ENCODE data around the gene WRNIP1. TPM values are rescaled to one million over a fixed set of nuclear protein-coding genes. Genes with fewer than 3 reads are reported as not detected.
A peak's percentile ranks its signal among the peaks of the same experiment; 100 is the strongest.

Gene WRNIP1
- total and polyA plus RNA-seq, 8 donors = 29.7 to 196 (median 38.5) TPM

DNA sequence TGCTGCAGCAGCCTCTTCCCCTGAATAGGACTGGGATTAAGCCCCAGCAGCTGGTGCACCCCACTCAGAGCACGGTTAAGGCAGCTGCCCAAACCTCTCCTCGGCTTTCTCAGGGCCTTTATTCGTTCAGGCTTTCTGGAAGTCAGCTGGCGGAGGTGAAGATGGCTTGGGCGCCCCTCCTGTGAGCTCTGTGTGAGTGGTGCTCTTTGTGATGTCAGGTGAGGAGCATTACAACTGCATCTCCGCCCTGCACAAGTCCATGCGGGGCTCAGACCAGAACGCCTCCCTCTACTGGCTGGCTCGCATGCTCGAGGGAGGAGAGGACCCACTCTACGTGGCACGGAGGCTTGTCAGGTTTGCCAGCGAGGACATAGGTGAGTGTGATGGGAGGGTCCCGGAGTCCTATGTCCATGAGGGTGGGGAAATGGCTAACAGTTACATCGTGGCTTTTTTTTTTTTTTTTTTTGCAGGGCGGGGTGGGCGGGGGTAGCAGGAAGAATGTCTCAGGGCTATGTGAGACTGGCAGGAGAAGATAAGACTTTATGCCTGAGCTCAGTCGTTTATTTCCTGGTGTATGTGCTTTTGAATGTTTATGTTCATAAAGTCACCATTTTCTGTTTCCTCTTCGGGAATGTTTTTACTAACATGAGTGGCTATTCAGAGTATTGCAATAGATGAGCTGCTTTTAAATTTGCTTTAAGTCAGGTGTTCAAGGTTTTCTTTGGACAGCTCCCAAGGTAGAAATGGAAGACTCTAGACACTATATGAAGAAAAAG lies 18.2 kb downstream of the WRNIP1 start:
- Histone ChIP-seq H3K4me1 (peaks cover 6 to 27% (median 18%) of the 10 kb centered on the region in 4 donors), H3K36me3 (peaks cover 12 to 91% (median 77%) of the 10 kb centered on the region in 4 donors), H3K9me3 (no peaks in the 10 kb centered on the region), H3K27ac (peak overlapping the region in 4 of 5 donors; percentile 34 to 62 (median 60)), H3K27me3 (no peaks in the 10 kb centered on the region), H3K4me3 (no peak overlapping the region)
- WGBS, 5 donors = 24 to 42% (median 32%) methylated on average over 12 to 19 of the region's 19 CpGs
- intact Hi-C loops (cut with DNase I; ENCODE audit: low total_unique reads) = loop anchor here (10.0 kb wide), 1 partner anchor 161 kb away; no protein-coding TSS in a partner anchor
- peak in 1 of 2 donors; percentile 66 for DNase-seq
- TF ChIP-seq EP300 (IDR thresholded peaks at IDR 0.05) (no peak), CTCF (IDR thresholded peaks at IDR 0.05) (no peak), POLR2A (IDR thresholded peaks at IDR 0.05) (no peak), POLR2AphosphoS5 (IDR thresholded peaks at IDR 0.05) (no peak)

GRCh38 chr6:2784061-2784460 lies 18.9 kb downstream of the WRNIP1 start:
- H3K9me3 ChIP-seq = no peaks in the 10 kb centered on the region
- peaks cover 6 to 27% (median 18%) of the 10 kb centered on the region in 4 donors for H3K4me1 ChIP-seq
- WGBS, 5 donors = 80 to 88% (median 86%) methylated on average over 5 of the region's 5 CpGs
- intact Hi-C loops (cut with DNase I; ENCODE audit: low total_unique reads) = loop anchor here (10.0 kb wide), 1 partner anchor 161 kb away; no protein-coding TSS in a partner anchor
- DNase-seq = no peak
- H3K4me3 ChIP-seq = no peak overlapping the region
- H3K27me3 ChIP-seq = no peaks in the 10 kb centered on the region
- TF ChIP-seq EP300 (IDR thresholded peaks at IDR 0.05) (no peak), CTCF (IDR thresholded peaks at IDR 0.05) (no peak), POLR2AphosphoS5 (IDR thresholded peaks at IDR 0.05) (no peak), POLR2A (IDR thresholded peaks at IDR 0.05) (no peak)
- peak overlapping the region in 3 of 5 donors; percentile 34 to 62 (median 62) for H3K27ac ChIP-seq
- peaks cover 12 to 84% (median 73%) of the 10 kb centered on the region in 4 donors for H3K36me3 ChIP-seq

DNA sequence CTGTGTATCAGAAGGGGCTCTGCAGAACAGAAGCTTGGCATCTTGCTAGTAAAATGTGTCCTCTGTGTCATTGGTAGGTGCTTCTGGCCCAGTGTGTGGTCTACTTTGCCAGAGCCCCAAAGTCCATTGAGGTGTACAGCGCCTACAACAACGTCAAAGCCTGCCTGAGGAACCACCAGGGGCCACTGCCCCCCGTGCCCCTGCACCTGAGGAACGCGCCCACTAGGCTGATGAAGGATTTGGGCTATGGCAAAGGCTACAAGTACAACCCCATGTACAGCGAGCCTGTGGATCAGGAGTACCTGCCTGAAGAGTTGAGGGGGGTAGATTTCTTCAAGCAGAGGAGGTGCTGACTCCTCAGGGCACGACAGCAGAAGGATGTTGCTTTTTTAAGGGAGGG lies 19.7 kb downstream of the WRNIP1 start:
- 79 to 97% (median 95%) methylated on average over 6 to 7 of the region's 7 CpGs for WGBS, 5 donors
- peaks cover 6 to 31% (median 18%) of the 10 kb centered on the region in 4 donors for H3K4me1 ChIP-seq
- H3K4me3 ChIP-seq = no peak overlapping the region
- intact Hi-C loops (cut with DNase I; ENCODE audit: low total_unique reads) = loop anchor here (10.0 kb wide), 1 partner anchor 160 kb away; no protein-coding TSS in a partner anchor
- no peaks in the 10 kb centered on the region for H3K27me3 ChIP-seq
- no peak overlapping the region for H3K27ac ChIP-seq
- no peak for DNase-seq
- H3K36me3 ChIP-seq = peaks cover 12 to 76% (median 65%) of the 10 kb centered on the region in 4 donors
- no peaks in the 10 kb centered on the region for H3K9me3 ChIP-seq
- TF ChIP-seq CTCF (IDR thresholded peaks at IDR 0.05) (no peak), EP300 (IDR thresholded peaks at IDR 0.05) (no peak), POLR2A (IDR thresholded peaks at IDR 0.05) (no peak), POLR2AphosphoS5 (IDR thresholded peaks at IDR 0.05) (no peak)

- TF ChIP-seq CTCF (IDR thresholded peaks at IDR 0.05) = no peak
- TF ChIP-seq POLR2AphosphoS5 (IDR thresholded peaks at IDR 0.05) = no peak
- TF ChIP-seq POLR2A (IDR thresholded peaks at IDR 0.05) = no peak
- TF ChIP-seq EP300 (IDR thresholded peaks at IDR 0.05) = no peak
- DNase-seq = no peak
- Histone ChIP-seq H3K4me1 (peaks cover 6 to 44% (median 29%) of the 10 kb centered on the region in 4 donors), H3K9me3 (no peaks in the 10 kb centered on the region), H3K4me3 (no peak overlapping the region), H3K27ac (no peak overlapping the region), H3K36me3 (peaks cover 6 to 62% (median 52%) of the 10 kb centered on the region in 4 donors), H3K27me3 (no peaks in the 10 kb centered on the region)
- WGBS, 5 donors = 69 to 88% (median 77%) methylated on average over 4 of the region's 4 CpGs
- intact Hi-C loops (cut with DNase I; ENCODE audit: low total_unique reads) = loop anchor here (10.0 kb wide), 1 partner anchor 159 kb away; no protein-coding TSS in a partner anchor
These were observed 21.1 kb downstream of the WRNIP1 start for GRCh38 chr6:2786269-2786668.
